K562 (cell line): Measurements from ENCODE around the gene SIX1. TPM values are rescaled to one million over a fixed set of nuclear protein-coding genes. Genes with fewer than 3 reads are reported as not detected.

Source experiments
- MYC ChIP-seq, 2 experiments: fragments of 250-450 bp in 1 of 2; sonication (Bioruptor Pico) in 1 of 2; IDR thresholded peaks; 2 replicates each; pipeline versions ENCODE4 v1.5.1 to v1.6.1; 2012 to 2021; ENCODE audit warnings: low read depth in 2 of 2, borderline replicate concordance in 1 of 2, improper control_type of control experiment in 1 of 2, low read length in 1 of 2, mild to moderate bottlenecking in 1 of 2, moderate library complexity in 1 of 2
- RFX5 ChIP-seq: IDR thresholded peaks from 2 replicates; pipeline ENCODE4 v1.6.1; 2011; ENCODE audit warnings: low read depth, mild to moderate bottlenecking, improper control_type of control experiment, low read length
- TCF3 ChIP-seq: sonication (generic); formaldehyde crosslinking; IDR thresholded peaks from 2 replicates; pipeline ENCODE4 v1.4.0; 2020; ENCODE audit warnings: mild to moderate bottlenecking, missing genetic modification reagents
- polyA plus RNA-seq, 8 experiments: library from polyadenylated mRNA; depleted of rRNA in 4 of 8; stranded (reverse) in 5 of 8; unstranded in 3 of 8; fragments of >200 nt; fragmentation: Nextera tagmentation in 2 of 8; fragmentation: Illumina TruSeq in 1 of 8; extraction: Ambion mirVana in 2 of 8; extraction: Trizol in 1 of 8; gene quantifications; 2 replicates each; pipeline versions ENCODE4 v1.2.1 to v1.2.3, GENCODE V29; 2011 to 2014; ENCODE audit warnings: inconsistent platforms in 1 of 8, missing spikeins in 1 of 8
- total RNA-seq, 7 experiments: library from RNA; depleted of rRNA in 6 of 7; stranded (reverse); fragments of >200 nt in 6 of 7; fragmentation: Illumina TruSeq in 2 of 7; extraction: Trizol in 2 of 7; gene quantifications; 2 replicates each; pipeline versions ENCODE4 v1.2.1 to v1.2.3, GENCODE V29; 2011 to 2021; ENCODE audit warnings: low replicate concordance in 1 of 7
- TF ChIP-seq, protein P1 (sequence below): fragments of 150-350 bp; IDR thresholded peaks from 2 replicates; pipeline ENCODE4 v1.6.1; 2014; ENCODE audit warnings: low read depth, mild to moderate bottlenecking, low read length, borderline replicate concordance
- TF ChIP-seq, protein P2 (sequence below): fragments of 450-650 bp; IDR thresholded peaks from 2 replicates; pipeline ENCODE4 v1.6.1; 2018; ENCODE audit not compliant: partially characterized antibody
- TF ChIP-seq, protein P3 (sequence below): sonication (generic); formaldehyde crosslinking; IDR thresholded peaks from 2 replicates; pipeline ENCODE4 v1.8.1; 2022; ENCODE audit warnings: missing genetic modification reagents

Gene SIX1
- total and polyA plus RNA-seq, 9 of the 15 experiments (the other 6 are each of a cell fraction or from before 2014, with no cell fraction given): 0.27 to 0.80 (median 0.45) TPM

DNA sequence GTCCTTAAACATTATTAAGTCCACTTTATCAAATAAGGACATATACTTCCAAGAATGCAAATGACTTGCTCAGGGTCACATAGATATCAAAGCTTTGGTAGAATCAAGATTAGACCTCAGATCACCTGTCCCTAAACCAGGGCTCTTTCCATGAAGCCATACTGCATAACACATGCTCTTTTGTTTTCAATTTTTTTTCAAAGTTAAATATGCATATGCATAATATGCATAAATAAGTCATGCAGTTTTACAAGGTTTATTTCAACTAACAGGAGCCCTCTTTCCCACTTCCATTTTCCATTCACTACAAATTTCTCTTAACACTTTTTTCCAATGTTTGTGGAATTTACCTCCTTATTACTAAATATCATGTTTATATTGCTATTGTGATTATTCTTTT lies 53.1 kb downstream of the SIX1 start (continued):
- TF ChIP-seq, protein P1, sequence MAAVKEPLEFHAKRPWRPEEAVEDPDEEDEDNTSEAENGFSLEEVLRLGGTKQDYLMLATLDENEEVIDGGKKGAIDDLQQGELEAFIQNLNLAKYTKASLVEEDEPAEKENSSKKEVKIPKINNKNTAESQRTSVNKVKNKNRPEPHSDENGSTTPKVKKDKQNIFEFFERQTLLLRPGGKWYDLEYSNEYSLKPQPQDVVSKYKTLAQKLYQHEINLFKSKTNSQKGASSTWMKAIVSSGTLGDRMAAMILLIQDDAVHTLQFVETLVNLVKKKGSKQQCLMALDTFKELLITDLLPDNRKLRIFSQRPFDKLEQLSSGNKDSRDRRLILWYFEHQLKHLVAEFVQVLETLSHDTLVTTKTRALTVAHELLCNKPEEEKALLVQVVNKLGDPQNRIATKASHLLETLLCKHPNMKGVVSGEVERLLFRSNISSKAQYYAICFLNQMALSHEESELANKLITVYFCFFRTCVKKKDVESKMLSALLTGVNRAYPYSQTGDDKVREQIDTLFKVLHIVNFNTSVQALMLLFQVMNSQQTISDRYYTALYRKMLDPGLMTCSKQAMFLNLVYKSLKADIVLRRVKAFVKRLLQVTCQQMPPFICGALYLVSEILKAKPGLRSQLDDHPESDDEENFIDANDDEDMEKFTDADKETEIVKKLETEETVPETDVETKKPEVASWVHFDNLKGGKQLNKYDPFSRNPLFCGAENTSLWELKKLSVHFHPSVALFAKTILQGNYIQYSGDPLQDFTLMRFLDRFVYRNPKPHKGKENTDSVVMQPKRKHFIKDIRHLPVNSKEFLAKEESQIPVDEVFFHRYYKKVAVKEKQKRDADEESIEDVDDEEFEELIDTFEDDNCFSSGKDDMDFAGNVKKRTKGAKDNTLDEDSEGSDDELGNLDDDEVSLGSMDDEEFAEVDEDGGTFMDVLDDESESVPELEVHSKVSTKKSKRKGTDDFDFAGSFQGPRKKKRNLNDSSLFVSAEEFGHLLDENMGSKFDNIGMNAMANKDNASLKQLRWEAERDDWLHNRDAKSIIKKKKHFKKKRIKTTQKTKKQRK: no peak
- TF ChIP-seq, protein P2, sequence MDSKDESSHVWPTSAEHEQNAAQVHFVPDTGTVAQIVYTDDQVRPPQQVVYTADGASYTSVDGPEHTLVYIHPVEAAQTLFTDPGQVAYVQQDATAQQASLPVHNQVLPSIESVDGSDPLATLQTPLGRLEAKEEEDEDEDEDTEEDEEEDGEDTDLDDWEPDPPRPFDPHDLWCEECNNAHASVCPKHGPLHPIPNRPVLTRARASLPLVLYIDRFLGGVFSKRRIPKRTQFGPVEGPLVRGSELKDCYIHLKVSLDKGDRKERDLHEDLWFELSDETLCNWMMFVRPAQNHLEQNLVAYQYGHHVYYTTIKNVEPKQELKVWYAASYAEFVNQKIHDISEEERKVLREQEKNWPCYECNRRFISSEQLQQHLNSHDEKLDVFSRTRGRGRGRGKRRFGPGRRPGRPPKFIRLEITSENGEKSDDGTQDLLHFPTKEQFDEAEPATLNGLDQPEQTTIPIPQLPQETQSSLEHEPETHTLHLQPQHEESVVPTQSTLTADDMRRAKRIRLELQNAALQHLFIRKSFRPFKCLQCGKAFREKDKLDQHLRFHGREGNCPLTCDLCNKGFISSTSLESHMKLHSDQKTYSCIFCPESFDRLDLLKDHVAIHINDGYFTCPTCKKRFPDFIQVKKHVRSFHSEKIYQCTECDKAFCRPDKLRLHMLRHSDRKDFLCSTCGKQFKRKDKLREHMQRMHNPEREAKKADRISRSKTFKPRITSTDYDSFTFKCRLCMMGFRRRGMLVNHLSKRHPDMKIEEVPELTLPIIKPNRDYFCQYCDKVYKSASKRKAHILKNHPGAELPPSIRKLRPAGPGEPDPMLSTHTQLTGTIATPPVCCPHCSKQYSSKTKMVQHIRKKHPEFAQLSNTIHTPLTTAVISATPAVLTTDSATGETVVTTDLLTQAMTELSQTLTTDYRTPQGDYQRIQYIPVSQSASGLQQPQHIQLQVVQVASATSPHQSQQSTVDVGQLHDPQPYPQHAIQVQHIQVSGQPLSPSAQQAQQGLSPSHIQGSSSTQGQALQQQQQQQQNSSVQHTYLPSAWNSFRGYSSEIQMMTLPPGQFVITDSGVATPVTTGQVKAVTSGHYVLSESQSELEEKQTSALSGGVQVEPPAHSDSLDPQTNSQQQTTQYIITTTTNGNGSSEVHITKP: no peak
- TF ChIP-seq RFX5 (no peak), TCF3 (CRISPR knock-in tag) (no peak), MYC (IDR thresholded peaks at IDR 0.05; ENCODE audit: low read depth, low read length) (no peak), MYC (CRISPR knock-in tag; IDR thresholded peaks at IDR 0.05; ENCODE audit: borderline replicate concordance, low read depth) (no peak)
- TF ChIP-seq, protein P3, sequence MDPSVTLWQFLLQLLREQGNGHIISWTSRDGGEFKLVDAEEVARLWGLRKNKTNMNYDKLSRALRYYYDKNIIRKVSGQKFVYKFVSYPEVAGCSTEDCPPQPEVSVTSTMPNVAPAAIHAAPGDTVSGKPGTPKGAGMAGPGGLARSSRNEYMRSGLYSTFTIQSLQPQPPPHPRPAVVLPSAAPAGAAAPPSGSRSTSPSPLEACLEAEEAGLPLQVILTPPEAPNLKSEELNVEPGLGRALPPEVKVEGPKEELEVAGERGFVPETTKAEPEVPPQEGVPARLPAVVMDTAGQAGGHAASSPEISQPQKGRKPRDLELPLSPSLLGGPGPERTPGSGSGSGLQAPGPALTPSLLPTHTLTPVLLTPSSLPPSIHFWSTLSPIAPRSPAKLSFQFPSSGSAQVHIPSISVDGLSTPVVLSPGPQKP: no peak
